Keratinocyte (primary cell): ENCODE data around the gene FOXE1. TPM values are rescaled to one million over a fixed set of nuclear protein-coding genes. Genes with fewer than 3 reads are reported as not detected.

Experiments used
- DNase-seq: peaks from one replicate; pipeline ENCODE4 v3.0.0-alpha.2; 2011; ENCODE audit warnings: low read depth, missing footprints, low spot score
- FAIRE-seq: peaks from 2 replicates; lab custom pipeline; 2011; peaks lifted over from hg19 to GRCh38; lab: Jason Lieb, UNC
- H2AFZ ChIP-seq: 2 replicates; pipeline ENCODE4 v1.6.0; 2012; ENCODE audit warnings: low read length, control low read depth, inconsistent platforms; ENCODE audit not compliant: control insufficient read depth
- H3K27ac ChIP-seq: 2 replicates; pipeline ENCODE4 v1.5.1; 2011; ENCODE audit warnings: low read length; ENCODE audit not compliant: control insufficient read depth, insufficient read depth
- H3K27me3 ChIP-seq: 3 replicates; pipeline ENCODE4 v1.6.0; 2011; ENCODE audit warnings: low read length; ENCODE audit not compliant: control insufficient read depth, insufficient read depth; ENCODE audit errors: extremely low read depth
- H3K36me3 ChIP-seq, 2 experiments: 2 replicates in 1 of 2; 3 replicates in 1 of 2; pipeline ENCODE4 v1.5.1; 2011; ENCODE audit warnings: low read length in 2 of 2, mild to moderate bottlenecking in 1 of 2; ENCODE audit not compliant: control insufficient read depth in 2 of 2, insufficient read depth in 2 of 2; ENCODE audit errors: extremely low read depth in 1 of 2
- H3K4me1 ChIP-seq: 3 replicates; pipeline ENCODE4 v1.5.1; 2011; ENCODE audit warnings: low read length; ENCODE audit not compliant: control insufficient read depth, insufficient read depth; ENCODE audit errors: extremely low read depth
- H3K4me2 ChIP-seq: 3 replicates; pipeline ENCODE4 v1.6.0; 2011; ENCODE audit warnings: low read depth, low read length; ENCODE audit not compliant: control insufficient read depth, insufficient read depth; ENCODE audit errors: extremely low read depth
- H3K4me3 ChIP-seq, 3 experiments: fragments of 200-600 bp in 1 of 3; sonication (generic) in 1 of 3; 2 replicates in 2 of 3; 3 replicates in 1 of 3; pipeline ENCODE4 v1.5.1; 2011 to 2016; ENCODE audit warnings: low read length in 3 of 3, mild to moderate bottlenecking in 3 of 3, control low read depth in 2 of 3, inconsistent platforms in 1 of 3, low read depth in 1 of 3, mixed read lengths in 1 of 3, mixed run types in 1 of 3, moderate library complexity in 1 of 3; ENCODE audit not compliant: control insufficient read depth in 2 of 3, insufficient read depth in 2 of 3; ENCODE audit errors: extremely low read depth in 1 of 3
- H3K79me2 ChIP-seq: 2 replicates; pipeline ENCODE4 v1.6.0; 2012; ENCODE audit warnings: low read length; ENCODE audit not compliant: control insufficient read depth, insufficient read depth
- H3K9ac ChIP-seq: 3 replicates; pipeline ENCODE4 v1.6.0; 2011; ENCODE audit warnings: low read length; ENCODE audit not compliant: control insufficient read depth, insufficient read depth; ENCODE audit errors: extremely low read depth
- H3K9me1 ChIP-seq: 3 replicates; pipeline ENCODE4 v1.6.0; 2011; ENCODE audit warnings: low read length; ENCODE audit not compliant: control insufficient read depth, insufficient read depth; ENCODE audit errors: extremely low read depth
- H3K9me3 ChIP-seq: 2 replicates; pipeline ENCODE4 v1.5.1; 2012; ENCODE audit warnings: low read depth, low read length; ENCODE audit not compliant: control insufficient read depth
- H4K20me1 ChIP-seq: 3 replicates; pipeline ENCODE4 v1.6.0; 2011; ENCODE audit warnings: low read length; ENCODE audit not compliant: control insufficient read depth, insufficient read depth; ENCODE audit errors: extremely low read depth
- EZH2 ChIP-seq: IDR thresholded peaks from one replicate; pipeline ENCODE4 v1.6.1; 2012; ENCODE audit warnings: inconsistent platforms, mild to moderate bottlenecking, low read length, moderate library complexity
- dilution Hi-C: fragments of 300-500 bp; cut with MboI; formaldehyde crosslinking; loops from one replicate; pipeline ENCODE4 v1.7.0; 2020; ENCODE audit warnings: low sequenced_read_pairs; ENCODE audit not compliant: extremely low pct_ligation_motif_present
- polyA plus RNA-seq, 5 experiments: library from polyadenylated mRNA; depleted of rRNA in 3 of 5; stranded (reverse) in 3 of 5; stranded (forward) in 1 of 5; unstranded in 1 of 5; fragments of >200 nt; gene quantifications; 1 replicate in 1 of 5; 2 replicates in 3 of 5; 3 replicates in 1 of 5; pipeline versions ENCODE4 v1.2.1 to v1.2.3, GENCODE V29; 2011 to 2012; ENCODE audit warnings: missing spikeins in 2 of 5, low read depth in 1 of 5, low replicate concordance in 1 of 5
- TF ChIP-seq, protein P1 (sequence below), 3 experiments: IDR thresholded peaks in 1 of 3; conservative IDR thresholded peaks in 1 of 3; optimal IDR thresholded peaks in 1 of 3; 2 replicates in 2 of 3; 3 replicates in 1 of 3; pipeline versions ENCODE3 to v1.5.1; 2011; ENCODE audit warnings: low read length in 3 of 3, mild to moderate bottlenecking in 3 of 3, moderate library complexity in 2 of 3, control low read depth in 1 of 3, inconsistent platforms in 1 of 3; ENCODE audit not compliant: insufficient read depth in 2 of 3; ENCODE audit errors: extremely low read depth in 1 of 3

Gene FOXE1
- polyA plus RNA-seq, 1 donor (not counting 4 experiments of a cell fraction or from before 2014, with no cell fraction given) = 0.97 TPM

GRCh38 chr9:97830884-97831829 is 21.9 kb upstream of the FOXE1 start:
- Histone ChIP-seq H3K27me3 (no peaks in the 10 kb centered on the region), H3K27ac (no peak overlapping the region), H2AFZ (peak overlapping the region; percentile 20), H3K4me2 (no peak overlapping the region), H3K79me2 (no peaks in the 10 kb centered on the region), H3K9me1 (no peaks in the 10 kb centered on the region), H4K20me1 (no peaks in the 10 kb centered on the region), H3K4me1 (no peaks in the 10 kb centered on the region), H3K9me3 (no peaks in the 10 kb centered on the region), H3K36me3 (no peaks in the 10 kb centered on the region), H3K9ac (no peak overlapping the region), H3K4me3 (no peak overlapping the region)
- FAIRE-seq = no peak
- dilution Hi-C loops = no loop called here
- DNase-seq = no peak
- TF ChIP-seq, protein P1, sequence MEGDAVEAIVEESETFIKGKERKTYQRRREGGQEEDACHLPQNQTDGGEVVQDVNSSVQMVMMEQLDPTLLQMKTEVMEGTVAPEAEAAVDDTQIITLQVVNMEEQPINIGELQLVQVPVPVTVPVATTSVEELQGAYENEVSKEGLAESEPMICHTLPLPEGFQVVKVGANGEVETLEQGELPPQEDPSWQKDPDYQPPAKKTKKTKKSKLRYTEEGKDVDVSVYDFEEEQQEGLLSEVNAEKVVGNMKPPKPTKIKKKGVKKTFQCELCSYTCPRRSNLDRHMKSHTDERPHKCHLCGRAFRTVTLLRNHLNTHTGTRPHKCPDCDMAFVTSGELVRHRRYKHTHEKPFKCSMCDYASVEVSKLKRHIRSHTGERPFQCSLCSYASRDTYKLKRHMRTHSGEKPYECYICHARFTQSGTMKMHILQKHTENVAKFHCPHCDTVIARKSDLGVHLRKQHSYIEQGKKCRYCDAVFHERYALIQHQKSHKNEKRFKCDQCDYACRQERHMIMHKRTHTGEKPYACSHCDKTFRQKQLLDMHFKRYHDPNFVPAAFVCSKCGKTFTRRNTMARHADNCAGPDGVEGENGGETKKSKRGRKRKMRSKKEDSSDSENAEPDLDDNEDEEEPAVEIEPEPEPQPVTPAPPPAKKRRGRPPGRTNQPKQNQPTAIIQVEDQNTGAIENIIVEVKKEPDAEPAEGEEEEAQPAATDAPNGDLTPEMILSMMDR (optimal IDR thresholded peaks at IDR 0.05 in 1 of 3, IDR thresholded peaks at IDR 0.05 in 1 of 3, conservative IDR thresholded peaks at IDR 0.05 in 1 of 3; ENCODE audit: extremely low read depth in 1 of 3, insufficient read depth in 2 of 3, low read length in 3 of 3) = no peak
- TF ChIP-seq EZH2 = no peak

- H3K27ac ChIP-seq = no peak overlapping the region
- no peaks in the 10 kb centered on the region for H3K9me1 ChIP-seq
- no peaks in the 10 kb centered on the region for H3K27me3 ChIP-seq
- dilution Hi-C loops = no loop called here
- TF ChIP-seq EZH2 = no peak
- TF ChIP-seq, protein P1 (optimal IDR thresholded peaks at IDR 0.05 in 1 of 3, IDR thresholded peaks at IDR 0.05 in 1 of 3, conservative IDR thresholded peaks at IDR 0.05 in 1 of 3; ENCODE audit: extremely low read depth in 1 of 3, insufficient read depth in 2 of 3, low read length in 3 of 3) = no peak
- H3K4me1 ChIP-seq = no peaks in the 10 kb centered on the region
- H3K36me3 ChIP-seq = no peaks in the 10 kb centered on the region
- DNase-seq (no peak), FAIRE-seq (no peak)
- H3K79me2 ChIP-seq = no peaks in the 10 kb centered on the region
- H3K9ac ChIP-seq = no peak overlapping the region
- no peak overlapping the region for H3K4me2 ChIP-seq
- no peaks in the 10 kb centered on the region for H4K20me1 ChIP-seq
- H3K9me3 ChIP-seq = no peaks in the 10 kb centered on the region
- H3K4me3 ChIP-seq = no peak overlapping the region
- no peak overlapping the region for H2AFZ ChIP-seq
Observed at GRCh38 chr9:97831843-97832636, 21.0 kb upstream of the FOXE1 start.
